ENCODE measurements around the gene HS3ST2.
A peak's percentile ranks its signal among the peaks of the same experiment; 100 is the strongest.
"Not testable (repeated sequence)": the region's sequence is repeated elsewhere in the genome, so short reads cannot be mapped to it uniquely, and the experiment has no call there.

The HS3ST2 gene

DNA sequence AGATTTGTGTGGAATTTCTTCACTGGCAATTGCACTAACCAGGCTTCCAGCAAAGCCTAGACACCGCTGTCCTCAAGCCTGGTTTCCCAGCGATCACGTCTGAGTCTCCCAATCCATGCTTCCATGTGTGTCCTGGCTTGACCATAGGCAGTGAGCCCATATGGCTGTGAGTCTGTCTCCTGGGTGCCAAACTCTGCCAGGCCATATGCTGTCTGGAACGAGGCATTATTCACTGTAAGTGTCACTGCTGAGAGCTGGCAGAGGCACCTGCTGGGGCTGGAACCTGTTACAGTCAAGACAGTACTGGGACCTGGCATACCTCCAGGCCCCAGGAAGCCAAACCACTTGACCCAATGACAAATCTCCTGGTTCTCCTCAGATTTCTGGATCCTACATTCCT is 60.4 kb downstream of the HS3ST2 start:
- DNase-seq (ENCODE audit: low read depth in 3 of 3, low spot score in 1 of 3), result no peak

DNA sequence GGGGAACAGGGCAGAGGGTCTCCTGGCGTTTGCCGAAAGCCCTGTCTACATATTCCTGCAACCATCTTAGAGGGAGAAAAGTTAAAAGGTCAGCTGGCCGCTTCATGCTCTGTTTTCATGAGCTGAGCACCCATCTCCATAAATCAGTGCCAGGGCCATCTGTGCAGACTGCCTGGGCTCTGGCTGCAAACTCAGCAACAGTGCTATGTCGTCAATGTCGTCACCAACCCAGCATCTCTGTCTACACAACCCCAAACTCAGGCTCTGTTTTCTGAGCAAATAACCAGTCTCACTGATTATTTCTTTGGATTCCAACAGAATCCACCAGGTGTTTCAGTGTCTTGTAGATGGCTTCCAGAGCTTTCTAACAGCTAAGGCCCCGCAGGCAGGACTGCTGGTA is 65.0 kb downstream of the HS3ST2 start:
- no peak for DNase-seq (ENCODE audit: low read depth in 3 of 3, low spot score in 1 of 3)

DNA sequence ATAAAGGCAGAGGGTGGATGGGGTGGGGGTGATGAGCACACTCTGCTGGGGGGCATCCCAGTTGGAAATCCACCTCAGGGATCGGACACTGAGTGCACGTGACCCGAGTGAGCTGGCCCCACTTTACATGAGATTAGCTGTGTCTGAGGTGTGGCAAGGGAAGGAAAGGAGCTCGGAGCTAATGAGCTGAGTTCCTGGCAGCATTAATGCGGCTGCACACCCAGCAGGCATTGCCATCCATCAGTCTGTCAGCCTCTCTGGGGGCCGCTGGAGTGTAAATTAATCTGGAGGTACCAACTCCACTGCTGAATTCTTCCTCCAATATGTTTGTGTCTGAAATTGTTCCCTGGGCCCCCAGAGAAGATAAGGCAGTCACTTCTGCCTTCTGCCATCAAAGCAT is 65.5 kb downstream of the HS3ST2 start:
- DNase-seq (ENCODE audit: low read depth in 3 of 3, low spot score in 1 of 3), result no peak

DNA sequence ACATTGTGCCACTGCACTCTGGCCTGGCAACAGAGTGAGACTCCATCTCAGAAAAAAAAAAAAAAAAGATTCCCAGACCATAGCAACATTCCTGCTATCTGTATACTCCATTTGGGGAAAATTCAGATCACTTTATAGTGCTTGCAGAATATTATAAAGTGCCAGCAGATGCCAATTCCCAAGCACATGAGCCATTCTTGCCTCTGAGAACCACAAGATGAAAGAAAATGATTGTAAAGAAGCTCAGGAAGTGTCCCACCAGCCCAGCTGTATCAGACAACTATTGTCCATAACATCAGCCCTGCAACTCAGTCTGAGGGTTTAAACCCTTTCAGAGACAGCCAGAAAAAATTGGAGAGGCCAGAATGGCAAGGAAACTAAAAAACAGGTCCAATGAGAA is 69.0 kb downstream of the HS3ST2 start:
- DNase-seq (ENCODE audit: low read depth in 3 of 3, low spot score in 1 of 3), result no peak

DNA sequence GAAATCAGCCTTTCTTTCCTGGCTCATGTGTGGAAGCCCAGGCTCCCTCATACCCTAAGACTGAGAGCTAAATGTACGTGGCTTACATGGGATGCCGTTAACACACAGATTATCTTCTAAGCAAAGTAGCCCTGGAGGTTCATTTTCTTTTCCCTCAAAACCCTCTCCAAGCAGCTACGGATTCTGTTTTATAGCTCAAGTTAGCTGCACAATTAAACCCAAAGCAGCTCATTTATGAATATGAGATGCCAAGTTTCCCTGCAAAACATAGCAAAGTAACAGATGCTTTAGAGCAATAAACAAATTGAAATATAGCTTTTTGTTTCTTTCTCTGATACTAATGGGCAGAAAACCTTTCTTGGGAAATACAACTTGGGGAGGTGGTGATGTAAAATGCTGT is 72.0 kb downstream of the HS3ST2 start:
- no peak for DNase-seq (ENCODE audit: low read depth in 3 of 3, low spot score in 1 of 3)

DNA sequence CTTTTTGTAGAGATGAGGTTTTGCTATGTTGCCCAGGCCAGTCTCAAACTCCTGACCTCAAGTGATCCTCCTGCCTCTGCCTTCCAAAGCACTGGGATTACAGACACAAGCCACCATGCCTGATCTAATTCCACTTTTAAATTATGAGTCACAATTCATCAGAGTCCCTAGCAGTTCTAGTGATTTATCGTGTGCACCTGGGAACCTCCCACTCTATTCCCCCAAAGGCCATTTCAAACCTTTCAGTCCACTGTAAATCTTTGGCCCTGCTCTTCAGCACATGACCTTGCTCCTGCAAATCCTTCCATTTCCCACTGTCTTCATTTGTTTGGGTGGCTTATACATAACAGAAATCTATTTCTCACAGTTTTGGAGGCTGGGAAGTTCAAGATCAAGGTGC is 73.0 kb downstream of the HS3ST2 start:
- no peak for DNase-seq (ENCODE audit: low read depth in 3 of 3, low spot score in 1 of 3)

DNA sequence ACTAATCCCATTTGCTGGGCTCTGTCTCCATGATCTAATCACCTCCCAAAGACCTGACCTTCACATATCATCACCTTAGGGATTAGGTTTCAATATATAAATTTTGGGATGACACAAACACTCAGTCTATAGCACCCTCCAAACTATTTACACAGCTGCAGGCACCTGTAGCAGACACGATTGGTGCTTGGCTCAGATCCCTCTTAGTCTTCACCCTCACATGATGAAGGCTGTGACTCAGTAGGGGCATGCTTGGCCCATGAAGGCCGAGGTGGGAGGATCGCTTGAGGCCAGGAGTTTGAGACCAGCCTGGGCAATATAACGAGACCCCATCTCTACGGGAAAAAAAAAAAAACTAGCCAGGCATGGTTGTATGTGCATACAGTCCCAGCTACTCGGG is 73.5 kb downstream of the HS3ST2 start:
- no peak for DNase-seq (ENCODE audit: low read depth in 3 of 3, low spot score in 1 of 3)

DNA sequence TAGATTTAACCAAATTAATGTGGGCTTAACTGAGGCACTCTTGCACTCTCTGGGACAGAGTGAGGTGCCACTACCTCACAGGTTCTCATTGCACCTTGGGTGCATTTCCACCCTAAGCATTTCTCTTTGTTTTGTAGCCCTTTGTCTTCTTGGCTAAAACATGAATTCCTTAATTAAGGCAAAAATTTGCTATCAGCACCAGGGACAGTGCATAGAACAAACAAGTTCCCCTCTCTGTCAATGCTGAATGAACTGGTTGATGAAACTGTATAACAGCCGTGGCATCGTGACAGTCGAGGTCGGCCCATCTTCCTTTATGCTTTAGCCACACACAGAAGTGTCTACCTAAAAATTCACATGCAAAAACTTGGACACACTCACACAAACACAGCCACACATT is 74.8 kb downstream of the HS3ST2 start:
- DNase-seq (ENCODE audit: low read depth in 3 of 3, low spot score in 1 of 3), result no peak

DNA sequence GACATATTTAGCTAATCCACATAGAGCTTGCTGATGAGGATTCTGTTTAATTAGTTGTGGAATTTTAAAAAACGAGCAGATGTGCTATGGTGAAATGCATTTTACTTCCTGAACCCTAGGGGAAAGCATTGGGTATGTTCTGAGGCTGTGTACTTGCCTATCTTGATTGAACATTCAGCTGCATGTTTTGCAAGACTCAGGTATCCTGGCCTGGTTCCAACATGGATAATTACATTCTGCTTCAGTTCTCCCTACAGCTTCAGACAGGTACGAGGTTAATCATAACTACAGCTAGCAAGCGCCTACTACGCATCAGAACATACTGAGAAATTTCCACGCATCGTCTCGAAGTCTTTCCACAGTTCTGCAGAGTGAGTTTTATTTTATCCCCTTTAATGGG is 77.0 kb downstream of the HS3ST2 start:
- DNase-seq (ENCODE audit: low read depth in 3 of 3, low spot score in 1 of 3), result no peak

DNA sequence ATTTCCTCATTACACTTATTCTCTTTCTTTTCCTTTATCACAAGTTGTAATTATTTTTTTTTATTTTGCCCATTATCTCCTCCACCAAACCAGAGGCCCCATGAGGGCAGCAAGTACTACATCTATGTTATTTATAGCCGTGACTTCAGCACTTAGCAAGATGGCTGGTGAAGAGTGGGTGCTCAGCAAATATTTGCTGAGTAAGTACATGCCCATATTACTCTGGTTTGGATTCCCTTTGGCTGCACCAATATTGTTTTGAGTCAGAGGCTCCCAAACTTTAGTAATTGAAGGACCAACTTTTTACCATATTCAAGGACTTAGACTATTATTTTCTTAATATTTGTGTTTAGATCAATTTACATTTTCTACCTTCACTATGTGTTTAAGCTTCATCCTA is 83.2 kb downstream of the HS3ST2 start:
- no peak for DNase-seq (ENCODE audit: low read depth in 3 of 3, low spot score in 1 of 3)

DNA sequence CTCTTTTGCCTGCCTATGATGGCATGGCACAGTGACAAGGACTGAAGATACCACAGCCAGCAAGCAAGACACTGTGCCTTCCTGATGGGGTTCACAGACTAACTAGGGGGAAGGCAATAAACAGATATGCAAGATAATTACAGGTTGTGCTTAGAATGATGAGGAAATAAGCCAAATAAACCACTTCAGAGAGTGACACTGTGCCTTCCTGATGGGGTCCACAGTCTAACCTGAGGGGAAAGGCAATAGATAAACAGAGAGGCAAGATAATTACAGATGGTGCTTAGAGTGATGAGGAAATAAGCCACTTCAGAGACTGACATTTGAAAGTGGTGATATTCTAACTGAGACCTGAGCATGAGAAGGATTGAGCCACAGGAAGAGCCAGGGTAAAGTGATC is 84.2 kb downstream of the HS3ST2 start:
- no peak for DNase-seq (ENCODE audit: low read depth in 3 of 3, low spot score in 1 of 3)

DNA sequence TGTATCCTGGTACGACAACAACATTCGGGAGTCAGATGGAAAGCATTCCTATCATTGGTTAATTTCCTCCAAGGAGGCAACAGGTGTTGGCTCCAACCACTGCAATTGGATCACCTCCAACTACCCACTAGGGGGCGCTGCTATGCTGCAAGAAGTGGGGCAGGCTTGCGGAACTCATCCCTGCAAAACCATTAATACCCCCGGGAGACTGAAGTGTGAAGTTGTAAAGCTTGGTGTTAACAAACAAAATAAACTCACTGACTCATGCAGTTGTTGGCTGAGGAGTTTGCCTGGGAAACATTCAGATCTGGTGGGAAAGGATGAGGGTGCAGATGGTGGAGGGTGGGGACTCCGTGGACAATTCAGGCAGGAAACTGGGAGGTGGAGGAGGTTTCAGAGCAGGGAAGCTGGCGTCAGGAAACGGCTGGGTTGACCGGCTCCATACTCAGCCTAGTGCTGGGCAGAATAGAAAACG is 84.9 kb downstream of the HS3ST2 start:
- DNase-seq (ENCODE audit: low read depth in 3 of 3, low spot score in 1 of 3), result peak in 1 of 3 donors; percentile 10

DNA sequence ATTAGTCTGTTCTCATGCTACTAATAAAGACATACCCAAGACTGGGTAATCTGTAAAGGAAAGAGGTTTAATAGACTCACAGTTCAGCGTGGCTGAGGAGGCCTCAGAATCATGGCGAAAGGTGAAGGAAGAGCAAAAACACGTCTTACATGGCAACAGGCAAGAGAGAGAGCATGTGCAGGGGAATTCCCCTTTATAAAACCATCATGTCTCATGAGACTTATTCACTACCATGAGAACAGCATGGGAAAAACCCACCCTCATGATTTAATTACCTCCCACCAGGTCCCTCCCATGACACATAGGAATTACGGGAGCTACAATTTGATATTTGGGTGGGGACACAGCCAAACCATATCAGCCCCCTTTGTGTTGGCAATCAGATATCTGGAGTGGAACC is 85.6 kb downstream of the HS3ST2 start:
- not testable (repeated sequence) for DNase-seq (ENCODE audit: low read depth in 3 of 3, low spot score in 1 of 3)

DNA sequence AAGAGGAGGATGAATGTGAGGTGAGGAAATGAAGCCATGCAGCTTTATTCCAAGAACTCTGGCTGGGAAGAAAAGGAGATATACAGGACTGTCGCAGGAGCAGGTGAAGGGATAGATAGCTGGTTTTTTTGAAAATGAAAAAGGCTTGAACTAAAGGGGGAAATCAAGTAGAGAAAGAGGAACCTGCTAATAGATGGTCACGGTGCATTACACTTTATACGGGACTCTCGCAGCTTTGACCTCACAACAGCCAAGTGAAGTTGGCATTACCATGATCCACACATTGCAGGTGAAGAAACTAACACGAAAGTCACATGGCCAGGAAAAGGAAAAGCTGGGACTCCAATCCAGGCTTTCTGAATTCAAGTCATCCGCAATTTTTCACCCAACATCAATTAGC is 86.9 kb downstream of the HS3ST2 start:
- DNase-seq (ENCODE audit: low read depth in 3 of 3, low spot score in 1 of 3), result no peak

DNA sequence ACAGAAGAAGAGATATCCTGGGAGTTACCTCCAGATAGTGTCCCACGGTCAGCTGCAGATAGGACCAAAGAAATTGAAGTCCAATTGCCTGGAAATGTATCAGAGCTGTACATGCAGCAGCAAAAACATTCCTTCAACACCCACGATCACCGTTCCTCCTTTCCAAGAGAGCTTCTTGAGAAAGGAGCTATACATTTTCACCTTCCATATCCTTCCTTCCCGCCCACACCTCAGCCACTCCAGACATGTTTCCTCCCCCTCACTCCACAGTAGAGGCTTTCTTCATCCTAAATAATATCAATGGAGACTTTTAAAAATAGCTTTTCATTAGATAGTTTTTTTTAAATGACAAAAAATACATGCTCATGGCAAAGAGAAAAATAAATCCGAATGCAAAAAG is 87.6 kb downstream of the HS3ST2 start:
- no peak for DNase-seq (ENCODE audit: low read depth in 3 of 3, low spot score in 1 of 3)

DNA sequence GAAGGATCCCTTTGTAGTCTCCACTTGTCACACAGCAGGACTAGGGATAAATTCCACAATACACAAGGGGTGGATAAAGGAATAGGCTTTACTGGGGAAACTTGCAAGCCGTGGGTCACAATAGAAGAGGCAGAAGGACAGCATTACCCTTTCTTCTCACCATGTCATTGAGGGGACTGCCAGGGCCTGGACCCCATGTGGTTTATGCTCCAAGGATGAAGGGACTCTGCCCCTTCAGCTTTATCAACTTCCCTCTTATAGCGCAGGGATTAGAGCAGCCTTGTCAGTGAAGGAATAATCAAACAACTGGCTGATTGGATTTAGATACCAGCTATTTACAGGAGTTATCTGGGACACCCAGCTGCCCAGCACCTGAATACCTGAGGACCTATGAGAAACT is 89.8 kb downstream of the HS3ST2 start:
- DNase-seq (ENCODE audit: low read depth in 3 of 3, low spot score in 1 of 3), result no peak

DNA sequence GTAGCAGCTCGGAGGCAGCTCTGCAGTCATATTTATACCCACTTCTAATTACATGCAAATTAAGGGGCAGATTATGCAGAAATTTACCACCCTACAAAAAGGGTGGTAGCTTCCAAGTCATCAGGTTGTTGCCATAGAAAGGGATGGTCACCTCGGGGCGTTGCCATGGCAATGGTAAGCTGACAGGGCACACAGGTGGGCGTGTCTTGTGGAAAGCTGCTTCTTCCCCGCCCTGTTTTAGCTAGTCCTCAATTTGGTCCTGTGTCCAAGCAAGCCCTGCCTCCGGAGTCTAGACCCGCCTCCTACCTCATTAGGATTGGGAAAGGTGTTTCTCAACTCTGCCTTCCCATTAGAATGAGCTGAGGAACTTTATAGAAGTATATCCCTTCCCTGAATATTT is 98.7 kb downstream of the HS3ST2 start:
- DNase-seq (ENCODE audit: low read depth in 3 of 3, low spot score in 1 of 3), result no peak

DNA sequence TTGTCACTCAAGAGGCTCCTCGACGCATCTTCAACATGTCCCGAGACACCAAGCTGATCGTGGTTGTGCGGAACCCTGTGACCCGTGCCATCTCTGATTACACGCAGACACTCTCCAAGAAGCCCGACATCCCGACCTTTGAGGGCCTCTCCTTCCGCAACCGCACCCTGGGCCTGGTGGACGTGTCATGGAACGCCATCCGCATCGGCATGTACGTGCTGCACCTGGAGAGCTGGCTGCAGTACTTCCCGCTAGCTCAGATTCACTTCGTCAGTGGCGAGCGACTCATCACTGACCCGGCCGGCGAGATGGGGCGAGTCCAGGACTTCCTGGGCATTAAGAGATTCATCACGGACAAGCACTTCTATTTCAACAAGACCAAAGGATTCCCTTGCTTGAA is 101.0 kb downstream of the HS3ST2 start:
- DNase-seq (ENCODE audit: low read depth in 3 of 3, low spot score in 1 of 3), result no peak

DNA sequence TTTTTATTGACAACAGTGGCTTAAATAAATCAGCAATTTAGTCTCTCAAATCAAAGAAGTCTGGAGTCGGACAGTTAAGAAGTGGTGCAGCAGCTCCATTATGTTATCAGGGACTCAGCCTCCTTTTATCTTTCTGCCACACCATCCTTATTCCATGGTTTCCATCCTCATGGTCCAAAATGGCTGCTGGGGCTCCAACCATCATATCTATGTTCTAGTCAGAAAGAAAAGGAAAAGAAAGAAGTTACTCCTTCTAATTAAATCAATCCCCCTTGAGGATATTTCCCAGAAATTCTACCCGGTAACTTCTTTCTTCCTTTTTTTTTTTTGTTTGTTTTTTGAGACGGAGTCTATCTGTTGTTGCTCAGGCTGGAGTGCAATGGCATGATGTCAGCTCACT is 109.5 kb downstream of the HS3ST2 start:
- DNase-seq (ENCODE audit: low read depth in 3 of 3, low spot score in 1 of 3), result no peak

DNA sequence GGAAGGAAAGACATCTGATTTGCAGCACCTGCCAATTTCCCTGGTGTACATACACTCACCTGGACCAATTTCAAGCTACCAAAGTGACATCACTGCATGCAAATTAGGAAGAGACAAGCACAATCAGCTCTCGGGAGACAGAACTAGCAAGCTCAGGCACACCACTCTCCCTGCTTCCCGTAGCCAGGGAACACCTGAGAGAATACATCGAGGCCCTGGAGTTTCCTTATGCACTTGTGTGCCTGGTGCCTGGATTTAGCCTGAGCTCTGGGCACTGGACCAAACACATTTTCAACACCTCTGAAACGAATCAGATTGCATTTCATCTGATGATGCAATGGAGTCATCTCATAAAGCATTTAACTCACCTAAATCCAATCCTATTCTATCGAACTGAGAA is 110.5 kb downstream of the HS3ST2 start:
- DNase-seq (ENCODE audit: low read depth in 3 of 3, low spot score in 1 of 3), result no peak

DNA sequence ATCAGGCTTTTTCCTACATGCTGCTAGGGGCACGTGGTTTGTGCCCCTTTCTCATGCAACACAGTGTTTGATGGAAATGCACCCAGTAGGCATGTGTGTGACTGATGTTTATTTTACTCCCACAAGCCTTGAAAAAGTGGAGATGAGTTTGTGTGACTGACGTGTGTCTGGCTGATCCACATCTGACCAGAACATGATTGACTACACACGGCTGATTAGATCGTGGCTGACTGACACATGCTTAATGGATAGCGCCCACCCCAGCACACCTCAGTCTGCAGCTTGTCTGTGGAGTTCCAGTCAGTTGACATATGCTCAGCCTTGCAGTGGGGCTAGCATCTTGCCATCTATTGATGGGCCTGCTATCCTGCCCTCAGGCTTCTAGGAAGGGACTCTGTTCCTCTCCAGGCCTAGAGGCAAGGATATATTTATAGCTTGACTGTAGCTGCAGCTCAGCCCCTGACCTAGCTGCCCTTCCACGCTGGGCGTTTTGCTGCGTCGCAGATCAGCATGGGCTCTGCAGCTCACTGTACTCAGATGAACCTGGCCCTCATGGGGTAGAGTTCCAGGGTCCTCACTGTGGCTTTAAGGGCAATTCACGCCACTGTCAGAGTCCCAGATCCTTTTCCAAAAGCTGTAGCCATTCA is 112.3 kb downstream of the HS3ST2 start:
- DNase-seq (ENCODE audit: low read depth in 3 of 3, low spot score in 1 of 3), result no peak

DNA sequence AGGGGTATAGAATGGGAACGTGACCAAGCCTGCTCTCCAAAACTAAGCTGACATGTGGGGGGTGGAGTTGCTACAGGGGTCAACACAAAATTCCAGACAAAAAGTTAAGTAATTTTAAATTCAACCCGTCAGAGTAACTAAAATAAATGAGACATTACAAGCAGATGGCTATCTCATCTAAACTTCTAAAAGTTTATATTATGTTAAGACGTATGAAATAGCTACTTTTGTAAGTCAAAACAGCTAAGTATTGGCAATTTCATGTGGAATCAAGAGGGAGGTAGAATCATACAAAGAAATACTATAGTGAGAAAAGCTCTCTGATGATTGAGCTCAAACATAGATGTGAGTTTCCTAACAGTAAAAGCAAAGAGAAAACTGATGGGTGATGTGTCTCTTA is 113.3 kb downstream of the HS3ST2 start:
- no peak for DNase-seq (ENCODE audit: low read depth in 3 of 3, low spot score in 1 of 3)

DNA sequence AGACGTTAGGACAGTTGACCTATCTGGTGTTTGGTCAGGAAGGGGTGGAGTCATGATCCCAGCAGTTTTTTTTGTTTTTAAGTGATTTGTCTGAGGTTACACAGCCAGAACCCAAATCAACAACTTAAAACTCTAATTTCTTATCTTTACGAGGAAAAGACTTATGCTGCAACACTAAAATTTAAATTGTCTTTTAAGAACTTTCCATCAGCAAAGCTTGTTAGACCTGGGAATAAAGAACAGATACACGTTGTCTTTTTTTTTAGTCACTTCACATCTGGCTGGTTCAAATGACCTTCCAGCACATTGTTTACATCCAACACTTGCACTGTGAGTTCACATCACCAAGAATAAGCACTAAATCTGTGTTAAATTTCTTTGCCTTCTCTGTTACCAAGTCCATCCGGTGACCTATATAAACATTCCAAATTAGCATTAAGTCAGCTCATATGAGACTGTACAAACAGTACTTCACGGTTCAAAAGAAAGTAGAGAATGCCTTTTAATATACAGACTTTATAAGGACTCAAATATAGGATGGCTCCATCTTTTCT is 115.0 kb downstream of the HS3ST2 start:
- no peak for DNase-seq (ENCODE audit: low read depth in 3 of 3, low spot score in 1 of 3)

All from stimulated activated CD4-positive, alpha-beta T cell treated with anti-CD3 and anti-CD28 coated beads, TNF-alpha, amount 100 ng/mL, for 1 hour (primary cell).